Measurements from ENCODE around the gene MTMR11. TPM values are rescaled to one million over a fixed set of nuclear protein-coding genes. Genes with fewer than 3 reads are reported as not detected.

The MTMR11 gene
- total and polyA plus RNA-seq, 2 experiments from 2014 or later = 2.4 to 3.6 TPM

- no peak for TF ChIP-seq ZNF462 (CRISPR knock-in tag; IDR thresholded peaks at IDR 0.05)
- TF ChIP-seq CREB1 (CRISPR knock-in tag; IDR thresholded peaks at IDR 0.05; ENCODE audit: low read depth) = no peak
- TF ChIP-seq STAT1 (IDR thresholded peaks at IDR 0.05; ENCODE audit: unreplicated experiment) = no peak
Measured at GRCh38 chr1:149916898-149917252, 19.8 kb downstream of the MTMR11 start (continued).

- Mint-ChIP-seq H3K27me3 (ENCODE audit: insufficient read depth, low read depth, poor library complexity) (peaks cover 16% of the 10 kb centered on the region), H3K9me3 (no peaks in the 10 kb centered on the region), H3K36me3 (ENCODE audit: low read depth) (peaks cover 19% of the 10 kb centered on the region), H3K27ac (no peak overlapping the region), H3K4me3 (peak overlapping the region; percentile 96), H3K4me1 (peaks cover 31% of the 10 kb centered on the region)
- Histone ChIP-seq H2AFZ (no peak overlapping the region), H4K20me1 (replicated peaks; ENCODE audit: insufficient read depth) (peaks cover 3% of the 10 kb centered on the region; the same call in 1 of the 2 replicates), H3F3A (replicated peaks; ENCODE audit: low read depth) (0 out of 2 replicates have a peak, but pooled peaks cover 3% of the 10 kb centered on the region), H3K4me3 (peak overlapping the region; percentile 95), H3K4me2 (peak overlapping the region; percentile 93), H3K4me1 (ENCODE audit: insufficient read depth) (peaks cover 20% of the 10 kb centered on the region), H3K36me3 (ENCODE audit: insufficient read depth) (no peaks in the 10 kb centered on the region), H3K9me2 (ENCODE audit: insufficient read depth) (no peaks in the 10 kb centered on the region), H3K79me2 (replicated peaks; ENCODE audit: insufficient read depth) (peaks cover 16% of the 10 kb centered on the region), H3K27ac (ENCODE audit: low read depth) (no peak overlapping the region), H3K27me3 (ENCODE audit: insufficient read depth) (no peaks in the 10 kb centered on the region)
- no peak for DNase-seq (ENCODE audit: low spot score)
- peak; percentile 4; the same call in 1 of the 3 replicates for ATAC-seq
- TF ChIP-seq POLR2AphosphoS5 (IDR thresholded peaks at IDR 0.05; ENCODE audit: low read depth) = no peak
- TF ChIP-seq STAT1 (IDR thresholded peaks at IDR 0.05; ENCODE audit: unreplicated experiment) = no peak
- no peak for TF ChIP-seq CTCF (conservative IDR thresholded peaks at IDR 0.05; ENCODE audit: low read depth in 2 of 2)
- TF ChIP-seq ETS1 (IDR thresholded peaks at IDR 0.05) = no peak
- no peak for TF ChIP-seq ZNF331 (CRISPR knock-in tag; IDR thresholded peaks at IDR 0.05; ENCODE audit: low read depth)
- TF ChIP-seq EZH2phosphoT487 (IDR thresholded peaks at IDR 0.05; ENCODE audit: unreplicated experiment) = no peak
Measured at GRCh38 chr1:149916193-149916897, 20.3 kb downstream of the MTMR11 start.

Data from GM23338 (cell line).